Natural killer cell (primary cell): ENCODE measurements around the gene AHR. TPM values are rescaled to one million over a fixed set of nuclear protein-coding genes. Genes with fewer than 3 reads are reported as not detected.

Experiments used
- ATAC-seq, 3 donors: fragments of 150-1000 bp in 2 of 3; fragments of 200-7000 bp in 1 of 3; cut with Tn5 transposase; 1 replicate in 1 of 3; 2 replicates in 2 of 3; pipeline ENCODE4 v1.10.0; 2021; ENCODE audit warnings: mild to moderate bottlenecking in 2 of 3, moderate library complexity in 2 of 3
- DNase-seq, 2 donors: peaks; one replicate each; pipeline versions ENCODE4 v3.0.0 to v3.0.0-alpha.2; 2013 to 2021; ENCODE audit warnings: mixed read lengths in 1 of 2
- H3K27ac ChIP-seq: one replicate; pipeline ENCODE4 v1.5.1; 2013; ENCODE audit warnings: mild to moderate bottlenecking, low read length
- H3K27me3 ChIP-seq: one replicate; pipeline ENCODE4 v1.6.1; 2013; ENCODE audit warnings: low read length; ENCODE audit not compliant: control insufficient read depth, insufficient read depth
- H3K36me3 ChIP-seq: one replicate; pipeline ENCODE4 v1.6.1; 2013; ENCODE audit warnings: low read length; ENCODE audit not compliant: control insufficient read depth, insufficient read depth
- H3K4me1 ChIP-seq: one replicate; pipeline ENCODE4 v1.6.1; 2013; ENCODE audit warnings: low read length; ENCODE audit not compliant: control insufficient read depth, insufficient read depth
- H3K4me3 ChIP-seq: one replicate; pipeline ENCODE4 v1.5.1; 2013; ENCODE audit warnings: low read length
- H3K9me3 ChIP-seq: one replicate; pipeline ENCODE4 v1.6.1; 2013; ENCODE audit warnings: low read length; ENCODE audit not compliant: control insufficient read depth, insufficient read depth
- H3K27ac Mint-ChIP-seq, 2 donors: one replicate each; pipeline ENCODE4 v1.8.0; 2022; ENCODE audit warnings: mild to moderate bottlenecking in 2 of 2, mixed read lengths in 2 of 2, moderate library complexity in 1 of 2
- H3K27me3 Mint-ChIP-seq, 2 donors: one replicate each; pipeline ENCODE4 v1.8.0; 2022; ENCODE audit warnings: low read depth in 2 of 2, mixed read lengths in 2 of 2
- H3K36me3 Mint-ChIP-seq: one replicate; pipeline ENCODE4 v1.8.0; 2022; ENCODE audit warnings: mixed read lengths
- H3K4me1 Mint-ChIP-seq, 2 donors: one replicate each; pipeline ENCODE4 v1.8.0; 2022; ENCODE audit warnings: mixed read lengths in 2 of 2
- H3K4me3 Mint-ChIP-seq: one replicate; pipeline ENCODE4 v1.8.0; 2022; ENCODE audit warnings: mild to moderate bottlenecking, moderate library complexity, mixed read lengths
- H3K9me3 Mint-ChIP-seq, 2 donors: one replicate each; pipeline ENCODE4 v1.8.0; 2022; ENCODE audit warnings: mixed read lengths in 2 of 2
- WGBS: methylation state at CpG from one replicate; pipeline ENCODE4 v1.1.7; 2013; ENCODE audit warnings: missing lambda C conversion rate; ENCODE audit not compliant: insufficient coverage; 5-methylcytosine and 5-hydroxymethylcytosine counted together
- intact Hi-C: fragments of 100-400 bp; cut with micrococcal nuclease; formaldehyde crosslinking; loops from one replicate; pipeline ENCODE4 v1.14.2; 2022
- total RNA-seq, 4 donors: library from RNA; stranded (reverse); fragments of 120-200 nt in 1 of 4; gene quantifications; one replicate each; pipeline versions ENCODE4 v1.2.3 to v1.2.4, GENCODE V29; 2013 to 2022
- TF ChIP-seq, protein P1 (sequence below): fragments of 200-600 bp; IDR thresholded peaks from one replicate; pipeline ENCODE4 v1.8.0; 2022; ENCODE audit warnings: antibody characterized with exemption

The AHR gene
- total RNA-seq, 3 donors from 2014 or later (not counting 1 experiment from before 2014, with no cell fraction given), result 20.7 to 54.7 (median 44.9) TPM

- 0% methylated on average over 2 of the region's 5 CpGs for whole genome bisulfite sequencing
Observed at GRCh38 chr7:17300012-17300411, 1.6 kb downstream of the AHR start.

GRCh38 chr7:17300437-17300836 is 2.0 kb downstream of the AHR start:
- no peak overlapping the region for H3K27ac ChIP-seq
- no peaks in the 10 kb centered on the region for H3K36me3 ChIP-seq
- peaks cover 0 to 2% of the 10 kb centered on the region in 2 donors for H3K9me3 Mint-ChIP-seq
- intact Hi-C loops, result no loop called here
- peaks cover 27 to 36% of the 10 kb centered on the region in 2 donors for H3K4me1 Mint-ChIP-seq
- no peaks in the 10 kb centered on the region for H3K27me3 Mint-ChIP-seq
- H3K36me3 Mint-ChIP-seq, result no peaks in the 10 kb centered on the region
- H3K4me3 Mint-ChIP-seq, result peak overlapping the region; percentile 92
- WGBS, result 14% methylated on average over 1 of the region's 1 CpG
- DNase-seq (no peak), ATAC-seq (no peak)
- H3K27ac Mint-ChIP-seq, result peak overlapping the region; percentile 70 to 88
- peak overlapping the region; percentile 76 for H3K4me3 ChIP-seq
- no peaks in the 10 kb centered on the region for H3K27me3 ChIP-seq
- no peaks in the 10 kb centered on the region for H3K4me1 ChIP-seq
- no peaks in the 10 kb centered on the region for H3K9me3 ChIP-seq
- TF ChIP-seq, protein P1, sequence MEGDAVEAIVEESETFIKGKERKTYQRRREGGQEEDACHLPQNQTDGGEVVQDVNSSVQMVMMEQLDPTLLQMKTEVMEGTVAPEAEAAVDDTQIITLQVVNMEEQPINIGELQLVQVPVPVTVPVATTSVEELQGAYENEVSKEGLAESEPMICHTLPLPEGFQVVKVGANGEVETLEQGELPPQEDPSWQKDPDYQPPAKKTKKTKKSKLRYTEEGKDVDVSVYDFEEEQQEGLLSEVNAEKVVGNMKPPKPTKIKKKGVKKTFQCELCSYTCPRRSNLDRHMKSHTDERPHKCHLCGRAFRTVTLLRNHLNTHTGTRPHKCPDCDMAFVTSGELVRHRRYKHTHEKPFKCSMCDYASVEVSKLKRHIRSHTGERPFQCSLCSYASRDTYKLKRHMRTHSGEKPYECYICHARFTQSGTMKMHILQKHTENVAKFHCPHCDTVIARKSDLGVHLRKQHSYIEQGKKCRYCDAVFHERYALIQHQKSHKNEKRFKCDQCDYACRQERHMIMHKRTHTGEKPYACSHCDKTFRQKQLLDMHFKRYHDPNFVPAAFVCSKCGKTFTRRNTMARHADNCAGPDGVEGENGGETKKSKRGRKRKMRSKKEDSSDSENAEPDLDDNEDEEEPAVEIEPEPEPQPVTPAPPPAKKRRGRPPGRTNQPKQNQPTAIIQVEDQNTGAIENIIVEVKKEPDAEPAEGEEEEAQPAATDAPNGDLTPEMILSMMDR, result no peak

More at GRCh38 chr7:17300012-17300411, 1.6 kb downstream of the AHR start:
- ATAC-seq (no peak), DNase-seq (peak in 1 of 2 donors; percentile 38)
- no peaks in the 10 kb centered on the region for H3K36me3 ChIP-seq
- Mint-ChIP-seq H3K27ac (peak overlapping the region; percentile 70 to 88), H3K4me1 (peaks cover 27 to 32% of the 10 kb centered on the region in 2 donors), H3K27me3 (no peaks in the 10 kb centered on the region), H3K36me3 (no peaks in the 10 kb centered on the region), H3K4me3 (peak overlapping the region; percentile 92), H3K9me3 (peaks cover 0 to 2% of the 10 kb centered on the region in 2 donors)
- intact Hi-C loops, result no loop called here
- H3K27ac ChIP-seq, result peak overlapping the region; percentile 79
- no peaks in the 10 kb centered on the region for H3K27me3 ChIP-seq
- no peaks in the 10 kb centered on the region for H3K9me3 ChIP-seq
- peak overlapping the region; percentile 76 for H3K4me3 ChIP-seq
- H3K4me1 ChIP-seq, result no peaks in the 10 kb centered on the region
- TF ChIP-seq, protein P1, result no peak

- Histone ChIP-seq H3K36me3 (no peaks in the 10 kb centered on the region), H3K4me3 (peak overlapping the region; percentile 16), H3K9me3 (no peaks in the 10 kb centered on the region), H3K27ac (no peak overlapping the region), H3K4me1 (no peaks in the 10 kb centered on the region), H3K27me3 (no peaks in the 10 kb centered on the region)
- H3K36me3 Mint-ChIP-seq, result no peaks in the 10 kb centered on the region
- WGBS, result no CpG with 5 or more reads among the region's 2 CpGs
- TF ChIP-seq, protein P1, result peak; percentile 79
- intact Hi-C loops, result loop anchor here (1.0 kb wide), 1 partner anchor 319 kb away; no protein-coding TSS in a partner anchor
- H3K27ac Mint-ChIP-seq, result no peak overlapping the region
- no peak overlapping the region for H3K4me3 Mint-ChIP-seq
- DNase-seq (peak in 1 of 2 donors; percentile 72), ATAC-seq (no peak)
- peaks cover 0 to 2% of the 10 kb centered on the region in 2 donors for H3K9me3 Mint-ChIP-seq
- no peaks in the 10 kb centered on the region for H3K27me3 Mint-ChIP-seq
- H3K4me1 Mint-ChIP-seq, result peaks cover 27 to 36% of the 10 kb centered on the region in 2 donors
Observed at GRCh38 chr7:17301471-17302456, 3.3 kb downstream of the AHR start.
